HG03439 (cell line): ENCODE data around the gene TPRG1L.

ENCODE experiments used
- ATAC-seq: cut with Tn5 transposase; IDR thresholded peaks from one replicate; pipeline ENCODE4 v1.9.1; 2021; ENCODE audit warnings: mild to moderate bottlenecking, moderate library complexity; ENCODE audit not compliant: unreplicated experiment

The TPRG1L gene

GRCh38 chr1:3659093-3659492, 34.3 kb downstream of the TPRG1L start:
- no peak for ATAC-seq

GRCh38 chr1:3660704-3661103, 35.9 kb downstream of the TPRG1L start:
- ATAC-seq, result no peak

- no peak for ATAC-seq
Observed at GRCh38 chr1:3661631-3662030, 36.8 kb downstream of the TPRG1L start.

GRCh38 chr1:3662080-3662671, 37.4 kb downstream of the TPRG1L start:
- ATAC-seq, result no peak

- no peak for ATAC-seq
Observed at GRCh38 chr1:3663999-3664699, 39.3 kb downstream of the TPRG1L start.

- no peak for ATAC-seq
Observed at GRCh38 chr1:3664700-3665375, 40.0 kb downstream of the TPRG1L start.

- no peak for ATAC-seq
Observed at GRCh38 chr1:3668148-3668547, 43.3 kb downstream of the TPRG1L start.

GRCh38 chr1:3668585-3669300, 43.9 kb downstream of the TPRG1L start:
- no peak for ATAC-seq

GRCh38 chr1:3669421-3669821, 44.6 kb downstream of the TPRG1L start:
- ATAC-seq, result no peak

GRCh38 chr1:3669971-3670431, 45.2 kb downstream of the TPRG1L start:
- ATAC-seq, result no peak

GRCh38 chr1:3670823-3671265, 46.0 kb downstream of the TPRG1L start:
- ATAC-seq, result no peak

- ATAC-seq, result no peak
Observed at GRCh38 chr1:3671371-3672180, 46.8 kb downstream of the TPRG1L start.

GRCh38 chr1:3672231-3672970, 47.6 kb downstream of the TPRG1L start:
- ATAC-seq, result no peak

- no peak for ATAC-seq
Observed at GRCh38 chr1:3672971-3673361, 48.2 kb downstream of the TPRG1L start.

- no peak for ATAC-seq
Observed at GRCh38 chr1:3673381-3674099, 48.7 kb downstream of the TPRG1L start.

- ATAC-seq, result no peak
Observed at GRCh38 chr1:3674100-3675094, 49.6 kb downstream of the TPRG1L start.

GRCh38 chr1:3675436-3675835, 50.6 kb downstream of the TPRG1L start:
- no peak for ATAC-seq
